ENCODE measurements around the gene NR4A2.
A peak's percentile ranks its signal among the peaks of the same experiment; 100 is the strongest.

Gene NR4A2

DNA sequence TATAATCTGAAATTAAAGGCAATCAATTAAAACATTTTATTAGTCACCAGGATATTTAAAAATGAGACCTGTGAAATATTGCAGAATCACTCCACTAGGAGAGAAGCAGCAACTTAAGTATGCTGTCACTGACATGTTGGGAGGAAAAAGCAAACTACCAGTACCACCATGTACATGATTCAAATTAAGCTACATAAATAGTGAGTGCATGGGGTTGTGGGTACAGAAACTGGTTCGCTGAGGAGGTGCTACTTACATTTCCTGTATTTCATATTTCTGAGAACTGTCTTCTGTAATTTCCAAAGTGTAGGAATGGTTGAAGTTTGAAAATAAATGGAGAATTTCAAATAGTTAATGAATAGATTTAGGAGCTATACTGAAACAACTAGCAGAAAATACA lies 7.9 kb upstream of the NR4A2 start:
- DNase-seq (ENCODE audit: low read depth in 1 of 2, low spot score in 1 of 2) = no peak

DNA sequence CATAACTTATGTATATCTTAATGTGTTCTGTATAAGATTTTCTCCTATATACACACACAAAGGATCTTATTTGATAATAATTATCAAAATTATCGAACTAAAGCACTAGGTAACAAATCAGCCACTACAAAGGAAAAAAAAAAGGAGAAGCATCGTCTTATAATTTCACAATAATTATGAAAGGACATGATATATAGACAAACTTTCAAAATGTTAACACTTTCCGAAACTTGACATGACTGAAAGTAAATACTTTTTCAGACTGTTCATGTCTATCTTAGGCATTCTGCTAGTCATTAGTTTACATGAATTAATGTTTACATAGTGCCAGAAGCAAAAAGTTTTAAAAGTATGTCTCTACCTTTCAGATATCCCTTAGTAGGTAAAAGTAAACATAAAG lies 7.3 kb upstream of the NR4A2 start:
- no peak for DNase-seq (ENCODE audit: low read depth in 1 of 2, low spot score in 1 of 2)

DNA sequence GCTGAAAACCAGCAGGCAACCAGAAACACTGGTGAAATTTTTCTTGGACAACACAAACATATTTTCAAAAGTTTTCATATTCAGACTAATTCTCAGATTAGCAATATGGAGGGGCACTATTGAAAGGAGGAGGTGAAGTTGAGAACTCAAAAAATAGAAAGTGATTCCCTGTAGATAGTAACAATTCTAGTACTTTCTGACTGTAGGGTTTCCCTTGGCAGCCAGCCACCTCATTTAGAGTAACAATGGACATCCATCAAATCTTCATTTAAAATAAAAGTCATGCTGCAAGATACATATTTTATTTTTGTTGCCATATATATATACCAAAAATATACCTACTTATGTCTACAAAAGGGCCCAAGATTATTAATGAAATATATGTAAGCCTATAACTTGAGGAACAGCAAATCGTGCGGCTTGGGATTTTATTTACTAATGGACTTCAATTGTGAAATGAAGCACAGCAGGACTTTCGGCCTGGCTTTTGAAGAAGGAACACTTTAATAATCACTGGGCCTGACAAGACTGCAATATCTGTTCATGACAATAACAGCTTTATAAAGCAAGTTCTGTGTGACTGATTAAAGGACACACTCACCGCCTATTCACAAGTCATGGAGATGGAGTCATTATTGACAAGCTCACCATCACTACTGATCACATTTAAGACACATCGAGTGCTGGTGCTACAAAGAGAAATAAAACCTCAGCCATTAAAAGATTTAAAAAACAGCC lies 6.8 kb upstream of the NR4A2 start:
- no peak for DNase-seq (ENCODE audit: low read depth in 1 of 2, low spot score in 1 of 2)

DNA sequence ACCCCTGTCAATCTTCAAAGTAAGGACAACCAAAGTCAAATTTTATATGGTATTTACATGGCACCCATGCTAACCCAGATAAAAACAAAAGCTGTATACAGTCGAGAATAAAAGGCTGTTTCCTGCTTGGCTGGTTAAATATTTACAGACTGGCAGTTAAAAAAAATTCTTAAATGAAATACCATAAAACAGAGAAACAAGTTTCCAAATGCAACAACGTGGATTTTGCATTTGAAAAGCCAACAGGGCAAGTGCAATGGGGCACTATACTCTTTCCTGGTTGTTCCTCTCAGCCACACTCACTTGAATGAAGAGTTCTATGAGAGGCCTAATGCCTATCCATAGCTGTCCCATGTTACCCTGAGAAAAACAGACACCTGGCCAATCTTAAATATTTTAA lies 6.1 kb upstream of the NR4A2 start:
- DNase-seq (ENCODE audit: low read depth in 1 of 2, low spot score in 1 of 2) = no peak

DNA sequence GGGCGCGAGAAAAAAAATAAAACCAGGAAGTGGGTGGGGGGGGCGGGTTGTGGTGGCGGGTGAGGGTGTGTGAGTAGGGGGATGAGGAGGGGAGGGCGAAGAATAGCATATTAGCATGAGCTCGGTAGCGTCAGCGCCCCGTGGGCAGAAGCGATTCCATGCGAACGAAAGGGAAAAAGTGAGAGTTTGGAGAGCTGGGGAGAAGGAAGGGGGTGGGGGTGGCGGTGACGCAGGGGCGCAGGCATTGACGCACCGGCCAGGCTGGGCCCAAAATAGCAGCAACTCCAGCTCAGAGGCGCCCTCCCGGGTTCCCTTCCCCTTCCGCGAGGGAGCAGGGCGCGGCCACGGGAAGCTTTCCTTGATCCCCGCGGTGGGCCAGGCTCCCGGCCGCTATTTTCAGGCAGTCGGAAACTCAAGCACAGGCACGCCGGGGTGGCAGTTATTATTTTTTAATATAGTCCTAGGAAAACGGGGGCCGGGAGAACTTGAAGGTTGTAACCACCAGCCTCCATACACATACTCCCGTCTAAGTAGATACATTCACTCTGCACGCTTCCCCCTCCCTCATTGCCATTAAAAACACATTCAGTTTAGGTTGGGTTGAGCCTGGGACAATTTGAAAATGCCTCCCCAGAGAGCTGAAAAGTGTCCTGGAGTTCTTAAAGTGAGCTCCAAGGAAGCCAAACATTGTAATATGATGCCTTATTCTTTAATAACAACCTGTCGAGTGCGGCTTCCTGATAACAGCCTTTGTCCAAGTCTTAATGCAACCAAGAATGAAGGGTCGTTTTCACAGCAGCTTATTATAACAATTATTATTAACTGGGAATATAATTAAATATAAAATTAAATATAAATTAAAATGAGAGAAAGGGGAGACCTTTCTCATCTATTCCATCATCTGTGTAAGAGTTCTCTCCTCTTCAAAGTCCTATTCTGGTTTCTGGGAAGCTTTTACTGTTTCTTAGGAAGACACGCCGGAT lies 2.3 kb upstream of the NR4A2 start:
- peak in 1 of 2 donors; percentile 62 for DNase-seq (ENCODE audit: low read depth in 1 of 2, low spot score in 1 of 2)

DNA sequence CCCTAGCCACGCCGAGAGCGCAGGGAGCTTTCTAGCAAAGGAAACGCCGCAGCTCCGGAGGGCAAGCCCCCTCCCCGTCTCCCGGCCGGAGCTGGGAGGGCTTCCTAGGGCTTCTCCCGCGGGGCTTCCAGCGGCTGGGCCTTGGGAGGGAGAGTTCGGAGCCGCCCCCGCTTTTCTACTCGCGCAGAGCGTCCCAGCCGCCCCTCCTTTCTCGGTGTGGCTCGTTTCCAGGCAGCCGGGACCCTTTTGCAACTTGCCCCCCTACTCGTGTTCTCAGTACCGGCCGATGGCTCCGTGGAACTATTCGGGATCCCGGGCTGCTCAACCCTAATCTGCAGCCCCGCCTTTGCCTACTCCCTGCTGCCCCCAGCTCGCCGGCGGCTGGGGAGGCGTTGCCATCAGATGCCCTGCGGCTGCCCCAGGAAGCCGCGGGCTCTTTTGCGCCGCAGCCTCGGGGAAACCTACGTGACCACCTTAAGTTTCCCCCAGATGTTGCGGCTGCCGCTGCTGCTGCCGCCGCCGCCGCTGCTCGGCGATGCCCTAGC lies 1.5 kb upstream of the NR4A2 start:
- peak in 1 of 2 donors; percentile 68 for DNase-seq (ENCODE audit: low read depth in 1 of 2, low spot score in 1 of 2)

DNA sequence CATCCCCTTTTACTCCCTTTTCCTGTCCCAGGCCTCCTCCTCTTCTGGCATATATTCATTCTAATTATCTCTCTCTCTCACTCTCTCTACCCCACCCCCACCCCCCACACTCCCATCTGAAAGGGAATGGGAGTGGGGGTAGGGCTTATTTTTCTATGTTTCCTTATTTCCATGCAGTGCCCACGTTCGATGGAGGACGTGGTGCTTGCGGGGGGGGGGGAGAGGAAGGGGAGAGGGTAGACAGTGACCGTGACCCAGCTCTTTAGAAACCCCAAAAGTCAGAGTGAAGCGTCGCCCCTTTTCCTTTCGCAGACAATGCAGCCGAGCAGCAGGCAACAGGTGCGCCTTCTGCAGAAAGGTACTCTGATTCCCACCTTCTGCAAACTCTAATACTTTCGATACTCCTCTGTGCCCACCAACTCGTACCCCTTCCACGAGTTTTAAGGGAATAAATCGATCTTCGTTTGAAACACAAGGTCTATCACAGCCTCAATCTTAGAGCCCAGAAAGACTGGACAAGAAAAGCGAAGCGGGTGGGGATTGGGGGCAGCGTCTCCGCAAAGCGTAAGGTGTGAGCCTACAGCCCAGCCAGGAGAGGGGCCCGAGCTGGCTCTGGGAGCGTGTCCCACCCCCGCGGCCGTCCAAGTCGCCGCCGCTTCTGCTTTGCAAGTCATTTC lies 891 bp upstream of the NR4A2 start:
- DNase-seq (ENCODE audit: low read depth in 1 of 2, low spot score in 1 of 2) = no peak

DNA sequence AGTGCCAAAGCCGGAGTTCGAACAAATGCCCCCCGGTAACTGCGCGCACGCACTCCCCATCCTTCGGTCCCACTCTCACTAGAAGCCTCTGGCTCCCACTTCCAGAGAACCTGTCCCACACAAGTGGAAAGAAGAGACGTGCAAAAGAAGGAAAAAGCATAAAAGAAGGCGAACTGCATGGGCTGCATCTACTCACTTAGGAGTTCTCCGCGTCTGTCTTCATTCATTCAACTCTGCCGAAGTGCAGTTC lies 312 bp downstream of the NR4A2 start:
- no peak for DNase-seq (ENCODE audit: low read depth in 1 of 2, low spot score in 1 of 2)

DNA sequence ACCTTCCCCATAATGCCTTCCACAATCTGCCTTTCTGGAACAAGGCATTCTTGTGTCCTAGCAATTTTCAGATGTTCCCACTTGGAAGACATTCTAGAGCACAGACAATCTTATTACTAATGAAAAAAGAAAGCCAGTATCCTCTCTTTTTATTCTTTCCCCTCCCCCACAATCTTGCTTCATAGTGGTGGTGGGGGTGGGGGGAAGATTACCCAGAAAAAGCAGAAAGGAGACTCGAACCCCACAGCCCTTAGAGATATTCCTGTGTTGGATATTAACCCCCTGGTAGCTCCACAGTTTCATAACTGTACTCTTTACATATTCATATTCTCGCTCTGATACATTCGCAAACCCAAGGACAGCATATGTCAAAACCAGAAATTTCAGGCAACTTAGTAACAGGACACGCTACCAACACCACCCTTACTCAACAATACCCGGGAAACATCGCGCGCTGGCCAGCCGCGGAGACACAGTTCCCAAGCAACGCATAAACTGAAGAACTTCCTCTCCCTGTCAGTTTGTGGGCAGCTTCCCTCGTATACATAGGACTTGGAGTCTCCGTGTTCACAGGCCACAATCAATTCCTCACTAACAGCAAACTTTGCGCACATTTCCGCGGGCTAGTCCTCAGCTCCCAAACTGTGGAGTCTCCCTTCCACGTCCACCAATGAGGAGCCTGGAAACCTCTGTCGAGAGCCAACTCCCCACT lies 793 bp downstream of the NR4A2 start:
- DNase-seq (ENCODE audit: low read depth in 1 of 2, low spot score in 1 of 2) = no peak

DNA sequence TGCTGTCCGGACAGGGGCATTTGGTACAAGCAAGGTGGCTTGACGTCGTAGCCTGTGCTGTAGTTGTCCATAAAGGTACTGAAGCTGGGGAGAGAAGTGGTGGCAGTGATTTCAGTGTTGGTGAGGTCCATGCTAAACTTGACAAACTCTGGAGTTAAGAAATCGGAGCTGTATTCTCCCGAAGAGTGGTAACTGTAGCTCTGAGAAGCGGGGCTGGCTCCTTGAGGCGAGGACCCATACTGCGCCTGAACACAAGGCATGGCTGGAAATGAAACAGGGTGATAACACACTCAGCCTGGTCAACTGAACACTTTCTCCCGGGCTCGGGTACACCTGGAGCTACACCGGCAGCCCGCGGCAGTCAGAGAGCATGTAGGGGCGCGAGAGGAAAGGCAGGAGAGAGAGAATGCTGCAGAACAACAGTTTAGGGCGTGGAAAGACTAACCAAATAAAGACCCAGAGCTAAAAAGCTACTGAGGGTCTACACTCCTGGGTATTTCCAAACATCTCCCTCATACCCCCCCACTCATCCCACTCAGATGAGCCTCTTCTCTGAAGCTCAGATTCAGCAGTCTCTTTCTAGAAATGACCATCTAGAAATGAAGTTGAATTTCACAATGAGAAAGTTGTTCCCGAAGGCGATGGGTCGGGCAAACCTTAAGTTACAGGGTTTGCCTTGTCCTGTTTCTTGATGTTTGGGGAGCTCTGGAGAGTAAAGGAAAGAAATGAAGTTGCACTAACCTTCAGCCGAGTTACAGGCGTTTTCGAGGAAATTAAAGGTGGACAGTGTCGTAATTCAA lies 2.4 kb downstream of the NR4A2 start:
- DNase-seq (ENCODE audit: low read depth in 1 of 2, low spot score in 1 of 2) = no peak

DNA sequence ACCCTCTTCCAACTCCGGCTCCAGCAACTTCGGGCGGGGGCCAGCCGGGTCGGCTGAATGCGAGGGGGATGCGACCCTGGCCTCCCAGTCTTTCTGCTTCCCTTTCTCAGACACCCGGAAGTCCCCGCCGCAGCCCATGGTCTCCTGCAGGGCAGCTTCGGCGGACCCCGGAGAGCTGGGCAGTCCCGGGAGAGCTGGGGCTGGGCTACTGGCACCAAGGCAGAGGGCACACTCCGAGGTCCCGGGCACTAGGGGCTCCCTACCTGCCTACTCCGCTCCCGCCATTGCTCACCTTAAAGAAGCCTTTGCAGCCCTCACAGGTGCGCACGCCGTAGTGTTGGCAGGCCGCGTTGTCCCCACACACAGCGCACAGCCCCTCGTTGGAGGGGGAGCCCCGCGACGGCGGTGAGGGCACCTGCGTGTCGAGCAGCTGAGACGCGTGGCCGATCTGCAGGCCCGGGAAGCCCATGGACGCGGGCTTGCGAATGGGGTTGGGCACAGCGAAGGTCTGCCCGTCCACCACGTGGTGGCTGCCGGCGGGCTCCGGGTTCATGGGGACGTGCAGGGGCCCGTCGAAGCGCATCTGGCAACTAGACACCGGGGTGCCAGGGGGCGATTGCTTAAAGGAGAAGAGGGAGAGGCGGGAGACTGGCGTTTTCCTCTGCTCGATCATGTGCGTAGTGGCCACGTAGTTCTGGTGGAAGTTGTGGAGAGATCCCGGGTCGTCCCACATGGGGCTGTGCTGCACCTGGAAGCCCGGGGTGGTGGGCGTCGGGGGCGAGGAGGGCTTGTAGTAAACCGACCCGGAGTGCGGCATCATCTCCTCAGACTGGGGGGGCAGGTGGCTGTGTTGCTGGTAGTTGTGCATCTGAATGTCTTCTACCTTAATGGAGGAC lies 3.2 kb downstream of the NR4A2 start:
- no peak for DNase-seq (ENCODE audit: low read depth in 1 of 2, low spot score in 1 of 2)

DNA sequence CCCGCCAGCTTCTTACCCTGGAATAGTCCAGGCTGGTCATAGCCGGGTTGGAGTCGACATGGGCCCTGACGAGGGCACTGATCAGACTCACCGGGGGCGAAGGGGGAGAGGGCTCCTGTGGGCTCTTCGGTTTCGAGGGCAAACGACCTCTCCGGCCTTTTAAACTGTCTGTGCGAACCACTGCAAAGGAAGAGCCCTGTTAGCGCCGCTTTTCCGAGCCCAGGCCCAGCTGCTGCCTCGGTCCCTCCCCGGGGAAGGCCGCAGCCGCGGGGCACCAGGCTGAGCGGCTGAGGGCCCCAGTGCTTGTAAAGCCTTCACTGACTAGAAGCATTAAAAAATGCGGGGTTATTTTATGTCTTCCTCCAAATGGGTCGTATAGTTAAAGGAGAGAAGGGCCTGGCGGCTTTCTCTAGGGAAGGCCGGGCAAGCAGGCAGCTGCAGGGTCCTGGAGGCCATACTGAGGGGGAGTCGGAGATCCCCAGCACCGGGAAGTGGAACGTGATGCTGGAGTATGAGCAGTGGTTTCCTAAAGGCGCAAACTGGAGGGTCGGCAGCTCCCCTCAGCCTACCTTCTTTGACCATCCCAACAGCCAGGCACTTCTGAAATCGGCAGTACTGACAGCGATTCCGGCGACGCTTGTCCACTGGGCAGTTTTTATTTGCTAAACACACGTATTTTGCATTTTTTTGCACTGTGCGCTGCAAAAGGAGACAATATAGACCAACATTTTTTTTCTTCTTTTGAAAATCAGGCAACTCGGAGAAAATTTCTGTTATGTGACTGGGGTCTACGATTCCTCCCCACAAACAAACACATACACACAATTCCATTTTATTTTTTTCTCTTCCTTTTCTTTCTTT lies 4.5 kb downstream of the NR4A2 start:
- DNase-seq (ENCODE audit: low read depth in 1 of 2, low spot score in 1 of 2) = no peak

DNA sequence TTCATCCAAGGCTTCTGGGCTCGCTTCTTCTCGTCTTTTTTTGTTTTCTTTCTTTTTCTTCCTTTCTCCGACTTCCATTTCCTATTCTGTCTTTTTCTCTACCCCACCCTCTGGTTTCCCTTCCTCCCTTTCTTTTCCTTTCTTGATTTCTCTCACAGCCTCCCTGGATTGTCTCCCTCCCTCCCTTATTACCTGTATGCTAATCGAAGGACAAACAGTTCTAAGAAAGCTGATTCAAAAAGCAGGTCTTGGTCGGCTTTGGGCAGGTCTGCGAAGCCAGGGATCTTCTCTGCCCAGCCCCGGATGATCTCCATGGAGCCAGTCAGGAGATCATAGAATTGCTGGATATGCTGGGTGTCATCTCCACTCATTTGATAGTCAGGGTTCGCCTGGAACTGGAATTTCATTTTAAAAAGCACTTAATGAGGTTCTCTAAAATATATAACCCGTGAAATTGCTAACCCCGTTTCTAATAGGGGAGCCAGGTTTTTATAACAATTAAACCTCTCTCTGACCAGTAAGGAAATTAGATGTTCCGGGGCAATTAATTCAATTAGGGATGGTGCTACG lies 5.9 kb downstream of the NR4A2 start:
- no peak for DNase-seq (ENCODE audit: low read depth in 1 of 2, low spot score in 1 of 2)

DNA sequence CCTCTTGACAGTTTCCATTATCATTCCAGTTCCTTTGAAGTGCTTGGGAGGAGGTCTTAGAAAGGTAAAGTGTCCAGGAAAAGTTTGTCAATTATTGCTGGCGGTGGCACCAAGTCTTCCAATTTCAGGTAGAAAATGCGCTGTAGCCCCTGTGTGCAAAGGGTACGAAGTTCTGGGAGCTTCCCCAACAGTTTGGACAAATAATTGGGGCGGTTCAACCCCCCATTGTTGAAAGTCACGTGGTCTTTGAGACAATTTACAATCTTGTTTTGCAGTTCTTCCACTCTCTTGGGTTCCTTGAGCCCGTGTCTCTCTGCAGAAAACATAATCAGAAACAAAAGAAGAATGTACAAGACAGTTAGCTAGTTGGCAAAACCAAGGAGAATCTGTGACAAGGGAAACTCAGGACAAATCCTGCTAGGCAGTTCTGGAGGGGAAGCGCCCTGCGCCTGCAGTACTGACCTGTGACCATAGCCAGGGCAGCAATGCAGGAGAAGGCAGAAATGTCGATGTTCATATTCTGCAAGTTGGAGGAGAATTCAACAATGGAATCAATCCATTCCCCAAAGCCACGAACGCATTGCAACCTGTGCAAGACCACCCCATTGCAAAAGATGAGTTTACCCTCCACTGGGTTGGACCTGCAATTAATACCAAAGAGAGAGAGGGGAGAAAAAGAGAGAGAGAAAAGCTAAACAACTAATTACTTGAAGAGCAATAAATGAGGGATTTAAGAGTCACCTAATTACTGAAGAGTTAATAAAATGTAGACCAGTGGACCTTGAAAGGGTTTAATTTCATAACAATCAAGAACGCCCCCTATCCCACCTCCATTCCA lies 6.6 kb downstream of the NR4A2 start:
- DNase-seq (ENCODE audit: low read depth in 1 of 2, low spot score in 1 of 2) = no peak

DNA sequence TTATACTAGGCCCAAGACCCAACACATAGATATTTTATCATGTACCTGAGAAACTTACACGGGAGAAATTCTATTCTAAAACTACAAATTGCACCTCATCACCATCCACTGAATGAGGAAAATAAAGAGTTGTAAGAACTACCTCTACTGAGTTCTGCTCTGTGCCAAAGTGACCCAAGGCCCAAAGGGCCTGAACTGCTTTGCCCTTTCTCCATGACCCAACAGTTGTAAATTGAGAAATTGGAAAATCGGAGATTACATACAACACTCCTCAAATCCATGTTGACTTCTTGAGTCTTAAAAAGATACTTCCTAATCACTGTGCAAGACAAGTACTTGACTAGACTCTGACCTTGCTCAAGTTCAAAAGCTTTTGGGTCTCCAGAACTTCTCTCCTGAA lies 8.8 kb downstream of the NR4A2 start:
- no peak for DNase-seq (ENCODE audit: low read depth in 1 of 2, low spot score in 1 of 2)

DNA sequence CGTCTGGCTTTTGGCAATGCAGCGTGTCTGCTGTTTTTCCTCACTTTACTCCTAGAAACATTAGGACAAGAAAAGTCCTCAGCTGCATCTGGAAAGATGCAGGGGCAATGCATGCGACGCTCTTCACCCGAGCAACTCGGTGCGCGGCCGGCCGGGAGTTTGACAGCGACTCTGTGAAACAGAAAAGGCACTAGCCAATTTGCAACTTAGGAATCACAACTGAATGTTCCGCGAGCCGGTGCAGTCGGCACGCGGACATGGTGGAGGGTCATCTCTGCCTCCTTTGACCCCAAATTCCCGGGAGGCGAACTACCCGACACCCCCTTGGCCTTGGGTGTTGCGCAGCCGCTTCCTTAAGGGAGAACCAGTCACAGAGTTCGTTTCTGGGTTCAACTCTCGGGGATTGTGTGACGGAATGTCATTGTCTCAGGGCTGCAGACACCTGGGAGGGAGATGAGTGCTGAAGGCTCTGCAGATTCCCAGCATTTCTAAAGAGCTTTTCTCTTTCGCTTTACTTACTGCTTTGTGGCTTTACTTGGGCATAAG lies 9.8 kb downstream of the NR4A2 start:
- DNase-seq (ENCODE audit: low read depth in 1 of 2, low spot score in 1 of 2) = no peak

Measured in stimulated activated CD4-positive, alpha-beta T cell treated with anti-CD3 and anti-CD28 coated beads, Interleukin-15, amount 100 ng/mL, for 1 hour (primary cell).